Activated naive CD4-positive, alpha-beta T cell treated with anti-CD3 and anti-CD28 coated beads, Interleukin-2, amount 50 U/mL, for 72 hours (primary cell): ENCODE measurements around the gene FRMD4B. TPM values are rescaled to one million over a fixed set of nuclear protein-coding genes. Genes with fewer than 3 reads are reported as not detected.

Experiments
- ATAC-seq, 2 donors: fragments of 150-1000 bp; cut with Tn5 transposase; 2 replicates each; pipeline ENCODE4 v1.10.0; 2021; ENCODE audit warnings: mild to moderate bottlenecking in 2 of 2, moderate library complexity in 2 of 2
- DNase-seq, 2 donors: peaks; one replicate each; pipeline ENCODE4 v3.0.0; 2021 to 2022; ENCODE audit warnings: low spot score in 2 of 2
- H3K27ac Mint-ChIP-seq, 2 donors: one replicate each; pipeline ENCODE4 v1.8.0; 2022; ENCODE audit warnings: mild to moderate bottlenecking in 2 of 2, mixed read lengths in 2 of 2
- H3K36me3 Mint-ChIP-seq, 2 donors: one replicate each; pipeline ENCODE4 v1.8.0; 2022; ENCODE audit warnings: mixed read lengths in 2 of 2
- H3K9me3 Mint-ChIP-seq, 2 donors: one replicate each; pipeline ENCODE4 v1.8.0; 2022; ENCODE audit warnings: mixed read lengths in 2 of 2
- total RNA-seq, 2 donors: library from RNA; stranded (reverse); gene quantifications; one replicate each; pipeline ENCODE4 v1.2.3, GENCODE V29; 2022

FRMD4B gene
- total RNA-seq, 2 donors from 2014 or later, result 1.7 to 34.5 TPM

GRCh38 chr3:69199942-69200341, 185.9 kb downstream of the FRMD4B start:
- Mint-ChIP-seq H3K9me3 (no peaks in the 10 kb centered on the region), H3K36me3 (peaks cover 18 to 46% of the 10 kb centered on the region in 2 donors), H3K27ac (peak overlapping the region; percentile 89 to 99)
- ATAC-seq (no peak), DNase-seq (no peak)

GRCh38 chr3:69197922-69198530, 187.9 kb downstream of the FRMD4B start:
- DNase-seq (no peak), ATAC-seq (peak; percentile 77 to 83)
- Mint-ChIP-seq H3K9me3 (no peaks in the 10 kb centered on the region), H3K36me3 (peaks cover 31 to 64% of the 10 kb centered on the region in 2 donors), H3K27ac (peak overlapping the region; percentile 89 to 99)

GRCh38 chr3:69197455-69197854, 188.4 kb downstream of the FRMD4B start:
- no peak for ATAC-seq
- Mint-ChIP-seq H3K36me3 (peaks cover 31 to 69% of the 10 kb centered on the region in 2 donors), H3K27ac (no peak overlapping the region), H3K9me3 (no peaks in the 10 kb centered on the region)
- DNase-seq, result no peak

DNA sequence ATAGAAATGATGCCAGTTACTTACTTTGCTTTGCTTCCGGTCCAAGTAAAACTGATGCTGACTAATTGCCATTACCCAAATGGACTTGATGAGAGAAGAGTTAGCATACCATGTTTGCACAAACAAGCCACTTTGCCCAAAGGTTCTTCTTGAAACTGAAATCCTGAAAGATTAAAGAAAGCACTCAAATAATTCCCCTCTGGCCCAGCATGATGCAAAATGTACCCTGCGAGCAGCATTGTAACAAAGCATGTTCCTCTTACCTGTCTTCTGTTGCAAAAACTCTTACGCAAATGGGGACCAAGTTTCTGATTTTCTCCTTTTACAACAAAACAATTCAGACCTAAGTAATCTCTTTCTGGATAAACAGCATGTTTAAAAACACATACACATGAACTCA, 189.0 kb downstream of the FRMD4B start:
- ATAC-seq (no peak), DNase-seq (no peak)
- Mint-ChIP-seq H3K27ac (peak overlapping the region in 1 of 2 donors; percentile 78), H3K36me3 (peaks cover 31 to 75% of the 10 kb centered on the region in 2 donors), H3K9me3 (no peaks in the 10 kb centered on the region)

DNA sequence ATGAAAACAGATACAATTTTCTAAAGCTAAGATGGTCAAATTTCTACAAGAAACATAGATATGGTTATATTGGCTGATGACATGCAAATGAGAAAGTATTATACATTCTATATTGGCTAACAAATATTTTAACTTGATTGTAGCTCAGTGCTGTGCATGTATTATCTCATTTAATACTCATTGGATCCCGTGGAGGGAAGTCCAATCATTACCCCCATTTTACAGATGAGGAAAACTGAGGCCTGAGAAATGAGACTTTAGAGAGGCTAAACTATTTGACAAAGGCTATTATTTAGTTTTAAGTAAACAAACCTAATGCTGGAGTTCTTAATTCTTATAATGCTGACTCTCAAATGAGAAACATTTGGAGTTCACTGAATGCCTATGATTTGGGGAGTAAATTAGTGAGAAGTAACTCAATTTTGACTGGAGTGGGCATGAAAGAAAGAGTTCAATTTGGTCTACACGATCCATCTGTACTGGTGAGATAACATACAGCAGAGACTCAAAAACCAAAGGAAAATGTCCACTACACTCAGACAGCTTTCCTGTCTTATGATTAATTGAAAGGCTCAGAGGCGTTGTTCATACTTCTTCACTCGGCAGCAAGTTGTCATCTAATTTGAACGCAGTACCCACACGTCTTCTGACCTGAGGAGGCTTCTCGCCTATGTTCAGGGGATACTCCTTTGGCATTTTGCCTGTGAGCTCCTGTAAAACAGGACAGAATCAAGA, 191.3 kb downstream of the FRMD4B start:
- ATAC-seq, result no peak
- Mint-ChIP-seq H3K36me3 (peaks cover 31 to 92% of the 10 kb centered on the region in 2 donors), H3K9me3 (no peaks in the 10 kb centered on the region), H3K27ac (no peak overlapping the region)
- DNase-seq, result no peak

DNA sequence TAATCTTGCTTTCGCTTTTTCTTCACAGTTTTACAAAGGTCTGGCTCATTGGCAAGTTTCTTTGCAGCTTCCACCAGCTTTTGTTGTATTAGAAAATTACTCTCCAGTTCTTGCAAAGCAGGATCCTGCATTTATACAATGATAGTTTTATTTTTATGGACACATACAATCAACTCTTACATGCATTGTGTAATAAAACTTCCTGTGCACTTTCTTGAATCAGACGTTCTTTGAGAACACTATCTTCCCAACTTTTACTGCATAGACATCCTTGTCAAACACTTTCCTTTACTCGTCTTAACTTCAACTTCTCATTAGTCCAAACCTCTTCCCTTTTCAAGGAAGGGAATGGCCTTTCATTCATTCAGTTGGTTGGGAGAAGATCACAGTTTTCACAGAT, 192.1 kb downstream of the FRMD4B start:
- Mint-ChIP-seq H3K27ac (no peak overlapping the region), H3K36me3 (peaks cover 31 to 87% of the 10 kb centered on the region in 2 donors), H3K9me3 (no peaks in the 10 kb centered on the region)
- no peak for DNase-seq
- ATAC-seq, result no peak

- Mint-ChIP-seq H3K27ac (no peak overlapping the region), H3K36me3 (peaks cover 21 to 80% of the 10 kb centered on the region in 2 donors)
Observed at GRCh38 chr3:69191516-69191915, 194.4 kb downstream of the FRMD4B start.

GRCh38 chr3:69189487-69189886, 196.4 kb downstream of the FRMD4B start:
- H3K36me3 Mint-ChIP-seq, result peaks cover 8 to 72% of the 10 kb centered on the region in 2 donors
- H3K9me3 Mint-ChIP-seq, result no peaks in the 10 kb centered on the region
- H3K27ac Mint-ChIP-seq, result peak overlapping the region in 1 of 2 donors; percentile 60
- ATAC-seq, result no peak
- DNase-seq, result no peak

More at GRCh38 chr3:69191516-69191915, 194.4 kb downstream of the FRMD4B start:
- ATAC-seq (no peak), DNase-seq (no peak)
- no peaks in the 10 kb centered on the region for H3K9me3 Mint-ChIP-seq

DNA sequence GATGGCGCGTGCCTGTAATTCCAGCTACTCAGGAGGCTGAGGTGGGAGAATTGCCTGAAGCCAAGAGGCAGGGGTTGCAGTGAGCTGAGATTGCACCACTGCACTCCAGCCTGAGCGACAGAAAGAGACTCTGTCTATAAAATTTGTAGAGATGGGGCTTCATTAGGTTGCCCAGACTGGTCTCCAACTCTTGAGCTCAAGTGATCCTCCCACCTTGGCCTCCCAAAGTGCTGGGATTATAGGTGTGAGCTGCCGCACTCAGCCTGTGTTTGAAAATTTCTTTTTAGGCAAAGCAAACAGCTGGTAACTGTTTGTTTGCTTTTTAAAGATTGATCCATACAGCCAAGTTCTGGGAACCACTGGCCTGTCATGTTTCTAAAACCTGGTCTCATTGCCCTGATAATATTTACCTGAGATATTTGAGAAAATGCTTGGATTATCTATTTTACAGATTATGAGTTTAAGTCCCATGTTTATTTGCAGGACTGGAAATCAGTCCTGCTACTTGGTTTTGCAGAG, 199.3 kb downstream of the FRMD4B start:
- DNase-seq (no peak), ATAC-seq (no peak)
- Mint-ChIP-seq H3K27ac (no peak overlapping the region), H3K36me3 (peaks cover 1 to 60% of the 10 kb centered on the region in 2 donors), H3K9me3 (no peaks in the 10 kb centered on the region)

DNA sequence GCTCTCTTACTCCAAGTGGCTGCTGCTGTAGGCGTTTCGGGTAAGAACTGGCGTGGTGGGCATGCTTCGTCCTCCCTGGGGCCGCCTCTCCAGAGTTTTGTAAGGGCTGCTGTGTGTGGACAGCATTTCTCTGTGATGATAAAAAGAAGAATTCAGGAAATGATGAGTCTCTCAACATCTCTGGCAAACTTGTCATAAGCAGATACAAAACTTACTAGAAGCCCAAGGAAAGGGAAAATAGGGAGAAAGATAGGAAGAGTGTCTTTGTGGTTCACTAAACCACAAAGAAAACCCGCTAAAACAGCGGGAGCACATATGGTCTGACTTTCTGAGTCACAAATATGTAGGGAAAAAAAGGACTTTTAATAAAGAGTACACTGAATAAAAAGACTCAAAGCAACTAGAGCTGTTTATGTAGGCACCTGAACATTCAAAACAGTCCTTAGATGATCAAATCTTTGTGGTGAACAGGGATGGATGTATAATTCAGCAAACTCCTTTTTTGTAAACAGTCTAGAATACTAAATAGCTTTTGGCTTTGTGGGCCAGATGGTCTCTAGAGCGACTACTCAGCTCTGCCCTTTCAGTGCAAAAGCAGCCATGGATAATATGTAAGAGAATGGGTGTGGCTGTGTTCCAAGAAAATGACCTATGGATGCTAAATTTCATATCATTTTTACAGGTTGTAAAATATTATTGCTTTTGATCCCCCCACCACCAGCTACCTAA, 203.1 kb downstream of the FRMD4B start:
- H3K36me3 Mint-ChIP-seq, result peaks cover 10 to 67% of the 10 kb centered on the region in 2 donors
- H3K9me3 Mint-ChIP-seq, result no peaks in the 10 kb centered on the region
- peak in 1 of 2 donors; percentile 29 for ATAC-seq
- DNase-seq, result no peak
- H3K27ac Mint-ChIP-seq, result no peak overlapping the region

DNA sequence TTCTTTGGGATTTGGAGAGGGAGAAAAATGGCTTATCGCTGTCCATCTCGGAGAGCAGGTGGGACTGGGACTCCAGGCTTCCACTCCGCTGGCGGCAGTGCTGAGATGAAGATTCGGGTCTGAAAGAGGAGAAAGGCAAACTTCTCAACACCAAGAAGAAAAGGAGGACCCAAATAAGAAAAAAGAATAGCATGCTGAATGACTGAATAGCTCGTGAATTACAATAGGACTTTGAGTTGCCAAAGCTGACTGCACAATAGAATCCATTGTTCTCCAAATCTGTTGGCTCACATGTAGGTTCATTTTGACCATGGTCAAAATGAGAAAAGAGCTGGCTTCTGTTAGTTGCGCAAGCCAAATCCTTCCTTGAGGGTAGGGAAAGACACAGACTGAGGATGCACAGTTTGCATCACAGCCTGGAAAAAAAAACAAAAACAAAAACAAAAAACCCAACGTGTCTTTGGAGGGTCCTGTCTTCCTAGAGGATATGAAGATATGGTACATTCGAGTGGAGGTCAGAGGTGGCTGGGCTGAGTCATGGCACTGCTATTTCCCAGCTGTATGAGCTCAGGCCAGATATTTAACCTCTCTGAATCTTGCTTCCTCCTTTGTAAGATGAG, 204.2 kb downstream of the FRMD4B start:
- DNase-seq (no peak), ATAC-seq (no peak)
- Mint-ChIP-seq H3K36me3 (peaks cover 10 to 66% of the 10 kb centered on the region in 2 donors), H3K27ac (no peak overlapping the region), H3K9me3 (no peaks in the 10 kb centered on the region)

DNA sequence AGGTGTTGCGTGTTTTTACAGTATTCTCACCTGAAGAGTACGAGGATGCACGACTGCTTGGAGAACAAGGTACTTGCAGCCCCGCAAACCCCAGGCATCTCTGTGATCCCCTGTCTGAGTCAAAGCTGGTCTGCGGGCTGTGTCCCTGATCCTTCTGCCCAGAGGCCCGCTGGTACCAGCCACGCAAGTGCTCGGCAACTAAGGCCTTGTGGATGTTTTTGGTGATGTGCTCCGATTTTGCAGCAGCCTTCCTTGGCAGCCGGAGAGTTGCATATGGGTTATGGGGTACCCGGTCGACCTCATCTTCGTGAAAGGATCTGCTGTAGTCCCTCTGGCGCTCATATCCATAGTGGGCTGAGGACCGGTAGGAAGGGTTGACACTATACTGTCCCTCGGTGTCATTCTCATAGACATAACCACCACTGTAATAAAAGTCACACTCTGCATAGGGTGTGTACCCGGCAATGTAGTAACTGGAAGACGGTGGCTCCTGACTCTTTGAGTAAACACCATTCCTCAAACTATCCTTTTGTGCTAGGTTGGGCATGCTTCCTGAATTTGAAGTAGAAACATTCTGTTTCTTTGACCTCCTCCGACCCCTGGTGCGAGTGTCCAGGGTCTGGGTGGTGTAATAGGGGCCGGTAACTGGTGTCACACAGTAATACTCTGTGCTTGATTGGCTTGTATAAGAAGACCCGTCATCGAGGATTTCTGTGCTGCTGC, 204.9 kb downstream of the FRMD4B start:
- Mint-ChIP-seq H3K36me3 (peaks cover 10 to 73% of the 10 kb centered on the region in 2 donors), H3K9me3 (no peaks in the 10 kb centered on the region), H3K27ac (no peak overlapping the region)
- ATAC-seq, result no peak
- DNase-seq, result no peak

DNA sequence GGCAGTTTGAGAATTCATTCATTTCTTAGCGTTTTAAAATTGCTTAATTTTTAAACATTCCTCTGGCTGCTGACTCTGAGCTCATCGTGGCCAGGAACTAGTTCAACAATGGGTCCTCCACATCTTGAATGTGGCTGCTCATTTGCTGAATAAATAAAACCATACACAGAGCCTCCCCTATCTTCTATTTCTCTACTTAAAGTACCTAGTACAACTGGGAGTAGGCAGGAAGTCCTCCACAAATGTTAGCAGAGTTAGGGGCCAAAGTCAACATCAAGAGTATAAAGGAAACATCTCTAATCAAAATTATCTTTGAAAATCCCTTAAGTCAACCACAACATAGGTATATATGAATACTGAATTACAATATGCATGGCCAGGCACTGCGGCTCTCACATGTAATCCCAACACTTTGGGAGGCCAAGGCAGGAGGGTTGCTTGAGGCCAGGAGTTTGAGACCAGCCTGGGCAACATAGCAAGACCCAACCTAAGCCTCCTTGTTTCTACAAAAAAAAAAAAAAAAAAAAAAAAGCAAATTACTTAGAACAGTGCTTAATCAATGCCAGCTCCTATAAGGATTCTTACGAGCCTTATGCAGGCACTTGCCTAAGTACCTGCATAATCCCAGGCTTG, 206.0 kb downstream of the FRMD4B start:
- no peak for ATAC-seq
- no peak overlapping the region for H3K27ac Mint-ChIP-seq
- H3K9me3 Mint-ChIP-seq, result no peaks in the 10 kb centered on the region
- peaks cover 10 to 74% of the 10 kb centered on the region in 2 donors for H3K36me3 Mint-ChIP-seq
- DNase-seq, result no peak

DNA sequence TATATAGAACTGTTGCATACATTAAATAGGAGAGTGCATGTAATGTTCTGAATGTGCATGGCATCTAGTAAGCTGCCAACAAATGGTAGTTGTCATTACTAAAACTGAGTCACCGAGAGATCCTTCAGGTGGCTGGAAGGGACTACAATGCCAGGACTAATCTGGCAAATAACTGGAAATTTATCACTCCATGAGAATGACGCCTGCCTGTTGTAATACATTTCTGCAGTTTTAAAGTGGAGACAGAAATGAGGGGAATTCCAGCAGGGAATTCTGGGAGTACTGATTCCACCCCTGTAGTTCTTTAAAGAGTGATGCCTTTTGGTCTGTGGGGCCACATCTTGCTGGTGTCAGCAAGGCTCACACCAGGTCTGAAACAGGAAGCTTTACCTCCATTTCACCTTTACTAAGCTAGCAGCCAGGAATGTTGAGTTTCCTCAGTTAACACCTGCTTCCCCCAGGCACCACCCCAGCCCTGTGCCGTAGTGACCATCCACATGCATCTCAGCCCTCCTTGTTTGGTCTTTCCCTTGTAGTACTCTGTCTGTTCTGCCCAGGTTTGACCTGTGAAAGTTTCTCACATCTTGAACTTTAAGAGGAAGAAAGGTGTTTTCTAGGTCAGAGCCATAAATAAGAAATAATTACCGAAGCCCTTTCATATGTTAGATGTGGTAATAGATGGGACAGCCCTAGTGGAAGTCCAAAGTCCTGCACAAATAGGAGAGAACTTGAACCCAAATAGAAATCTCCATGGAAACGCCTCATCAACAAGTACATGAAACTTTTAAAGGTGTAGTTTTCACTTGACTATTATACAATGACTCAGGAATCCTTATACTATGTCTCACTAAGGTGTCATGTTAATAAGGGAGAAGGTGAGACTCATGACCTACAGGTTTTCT, 206.8 kb downstream of the FRMD4B start:
- ATAC-seq, result peak in 1 of 2 donors; percentile 62
- peak overlapping the region in 1 of 2 donors; percentile 72 for H3K27ac Mint-ChIP-seq
- H3K36me3 Mint-ChIP-seq, result peaks cover 10 to 74% of the 10 kb centered on the region in 2 donors
- no peak for DNase-seq
- no peaks in the 10 kb centered on the region for H3K9me3 Mint-ChIP-seq

GRCh38 chr3:69178082-69178481, 207.8 kb downstream of the FRMD4B start:
- Mint-ChIP-seq H3K9me3 (no peaks in the 10 kb centered on the region), H3K27ac (peak overlapping the region in 1 of 2 donors; percentile 92), H3K36me3 (peaks cover 10 to 78% of the 10 kb centered on the region in 2 donors)
- peak in 1 of 2 donors; percentile 72 for ATAC-seq
- DNase-seq, result no peak
